Measurements from ENCODE around the gene ABTB2. TPM values are rescaled to one million over a fixed set of nuclear protein-coding genes. Genes with fewer than 3 reads are reported as not detected.
"Not testable (repeated sequence)": the region's sequence is repeated elsewhere in the genome, so short reads cannot be mapped to it uniquely, and the experiment has no call there.

Gene ABTB2
- total RNA-seq, 4 donors from 2014 or later = 5.4 to 15.6 (median 12.8) TPM

DNA sequence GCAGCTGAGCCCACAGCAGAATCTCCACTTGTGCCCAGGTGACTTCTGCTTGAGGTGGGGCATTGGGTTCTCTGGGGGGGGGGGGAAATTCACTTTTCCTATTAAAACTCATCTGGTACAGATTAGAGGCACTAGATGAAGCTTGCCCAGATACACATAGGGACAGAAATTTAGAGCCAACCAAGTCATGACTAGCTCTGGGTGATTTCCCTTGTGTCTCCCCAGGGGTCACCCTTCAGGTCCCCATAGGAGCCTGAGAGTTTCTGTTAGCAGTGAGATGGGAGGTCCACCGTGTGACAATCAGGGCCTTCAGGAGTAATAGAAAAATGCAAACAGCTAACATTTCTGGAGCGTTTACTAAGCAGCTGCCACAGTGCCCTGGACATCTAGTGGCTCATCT lies 175.4 kb downstream of the ABTB2 start:
- Histone ChIP-seq H3K4me3 (no peak overlapping the region), H3K27me3 (no peaks in the 10 kb centered on the region), H3K4me1 (peaks cover 31% of the 10 kb centered on the region), H3K9me3 (no peaks in the 10 kb centered on the region), H3K36me3 (no peaks in the 10 kb centered on the region), H3K27ac (no peak overlapping the region)
- TF ChIP-seq POLR2AphosphoS5 (IDR thresholded peaks at IDR 0.05) (no peak), POLR2A (IDR thresholded peaks at IDR 0.05) (no peak), EP300 (IDR thresholded peaks at IDR 0.05) (no peak)
- TF ChIP-seq, protein P1, sequence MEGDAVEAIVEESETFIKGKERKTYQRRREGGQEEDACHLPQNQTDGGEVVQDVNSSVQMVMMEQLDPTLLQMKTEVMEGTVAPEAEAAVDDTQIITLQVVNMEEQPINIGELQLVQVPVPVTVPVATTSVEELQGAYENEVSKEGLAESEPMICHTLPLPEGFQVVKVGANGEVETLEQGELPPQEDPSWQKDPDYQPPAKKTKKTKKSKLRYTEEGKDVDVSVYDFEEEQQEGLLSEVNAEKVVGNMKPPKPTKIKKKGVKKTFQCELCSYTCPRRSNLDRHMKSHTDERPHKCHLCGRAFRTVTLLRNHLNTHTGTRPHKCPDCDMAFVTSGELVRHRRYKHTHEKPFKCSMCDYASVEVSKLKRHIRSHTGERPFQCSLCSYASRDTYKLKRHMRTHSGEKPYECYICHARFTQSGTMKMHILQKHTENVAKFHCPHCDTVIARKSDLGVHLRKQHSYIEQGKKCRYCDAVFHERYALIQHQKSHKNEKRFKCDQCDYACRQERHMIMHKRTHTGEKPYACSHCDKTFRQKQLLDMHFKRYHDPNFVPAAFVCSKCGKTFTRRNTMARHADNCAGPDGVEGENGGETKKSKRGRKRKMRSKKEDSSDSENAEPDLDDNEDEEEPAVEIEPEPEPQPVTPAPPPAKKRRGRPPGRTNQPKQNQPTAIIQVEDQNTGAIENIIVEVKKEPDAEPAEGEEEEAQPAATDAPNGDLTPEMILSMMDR (IDR thresholded peaks at IDR 0.05) = no peak
- DNase-seq (ENCODE audit: low spot score in 2 of 2) = no peak
- WGBS = 70% methylated on average over 2 of the region's 2 CpGs

DNA sequence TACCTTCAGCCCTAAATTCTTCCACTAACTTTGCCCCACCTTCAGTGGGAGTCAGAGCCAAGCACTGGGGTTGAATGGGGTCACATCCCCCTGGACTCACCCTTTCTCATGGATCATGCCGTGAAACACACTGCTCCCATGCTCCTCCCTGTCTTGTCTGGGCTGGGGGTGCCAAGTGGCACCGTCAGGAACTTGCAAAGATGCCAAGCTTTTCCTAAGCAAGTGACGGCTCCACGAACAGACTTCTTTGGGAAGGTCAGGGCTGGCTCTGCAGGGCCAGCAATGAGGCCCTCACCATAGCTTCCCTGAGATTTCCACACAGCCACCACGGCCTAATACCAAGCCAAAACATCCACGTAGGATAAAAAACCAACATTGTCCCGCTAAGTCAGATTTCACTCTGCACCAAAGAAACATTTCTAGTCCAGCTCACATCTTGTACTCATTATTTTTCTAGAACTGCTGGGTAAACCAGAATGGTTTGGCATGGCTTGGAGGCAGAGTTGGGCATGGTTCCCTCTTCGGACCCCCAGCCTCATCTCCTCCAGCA lies 175.9 kb downstream of the ABTB2 start:
- Histone ChIP-seq H3K9me3 (no peaks in the 10 kb centered on the region), H3K36me3 (no peaks in the 10 kb centered on the region), H3K27ac (peak overlapping the region; percentile 24), H3K27me3 (no peaks in the 10 kb centered on the region), H3K4me3 (no peak overlapping the region), H3K4me1 (peaks cover 31% of the 10 kb centered on the region)
- TF ChIP-seq, protein P1 (IDR thresholded peaks at IDR 0.05) = no peak
- TF ChIP-seq POLR2A (IDR thresholded peaks at IDR 0.05) (no peak), EP300 (IDR thresholded peaks at IDR 0.05) (no peak), POLR2AphosphoS5 (IDR thresholded peaks at IDR 0.05) (no peak)
- DNase-seq (ENCODE audit: low spot score in 2 of 2) = no peak
- WGBS = 64% methylated on average over 8 of the region's 8 CpGs

DNA sequence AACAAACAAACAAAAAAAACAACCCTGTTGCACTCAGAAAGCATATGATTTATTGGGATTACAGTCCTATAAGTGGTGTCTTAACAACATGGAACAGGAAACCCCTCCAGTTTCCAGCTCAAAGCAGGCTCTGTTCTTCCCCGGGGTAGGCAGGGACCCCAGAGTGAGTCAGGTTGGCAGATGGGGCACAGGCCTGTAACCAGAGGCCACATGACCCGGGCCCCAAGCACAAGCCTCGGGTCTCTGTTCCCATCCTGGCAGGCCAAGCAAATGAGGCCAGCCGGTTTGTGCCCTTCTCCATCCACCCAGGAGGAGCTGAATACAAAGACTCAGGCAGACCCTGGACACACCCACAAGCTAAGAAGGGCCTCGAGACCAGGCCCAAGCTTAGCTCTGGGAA lies 176.6 kb downstream of the ABTB2 start:
- Histone ChIP-seq H3K27me3 (no peaks in the 10 kb centered on the region), H3K9me3 (no peaks in the 10 kb centered on the region), H3K36me3 (no peaks in the 10 kb centered on the region), H3K4me1 (peaks cover 25% of the 10 kb centered on the region), H3K27ac (peak overlapping the region; percentile 24), H3K4me3 (no peak overlapping the region)
- 84% methylated on average over 5 of the region's 5 CpGs for WGBS
- DNase-seq (ENCODE audit: low spot score in 2 of 2) = no peak
- TF ChIP-seq, protein P1 (IDR thresholded peaks at IDR 0.05) = no peak
- TF ChIP-seq POLR2AphosphoS5 (IDR thresholded peaks at IDR 0.05) = no peak
- no peak for TF ChIP-seq EP300 (IDR thresholded peaks at IDR 0.05)
- no peak for TF ChIP-seq POLR2A (IDR thresholded peaks at IDR 0.05)

DNA sequence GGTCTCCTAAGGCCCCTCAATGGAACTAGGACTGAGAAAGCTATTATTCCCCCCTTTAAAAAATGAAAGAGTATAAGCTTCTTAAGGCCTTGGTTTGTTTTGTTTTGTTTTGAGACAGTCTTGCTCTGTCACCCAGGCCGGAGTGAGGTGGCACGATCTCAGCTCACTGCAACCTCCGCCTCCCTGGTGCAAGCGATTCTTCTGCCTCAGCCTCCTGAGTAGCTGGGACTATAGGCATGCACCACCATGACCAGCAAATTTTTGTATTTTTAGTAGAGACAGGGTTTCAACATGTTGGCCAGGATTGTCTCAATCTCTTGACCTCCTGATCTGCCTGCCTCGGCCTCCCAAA lies 177.0 kb downstream of the ABTB2 start:
- DNase-seq (ENCODE audit: low spot score in 2 of 2); H3K27me3 ChIP-seq; H3K4me3 ChIP-seq; H3K36me3 ChIP-seq; H3K27ac ChIP-seq; H3K9me3 ChIP-seq: not testable (repeated sequence)
- WGBS = 75% methylated on average over 5 of the region's 5 CpGs
- peaks cover 20% of the 10 kb centered on the region for H3K4me1 ChIP-seq

DNA sequence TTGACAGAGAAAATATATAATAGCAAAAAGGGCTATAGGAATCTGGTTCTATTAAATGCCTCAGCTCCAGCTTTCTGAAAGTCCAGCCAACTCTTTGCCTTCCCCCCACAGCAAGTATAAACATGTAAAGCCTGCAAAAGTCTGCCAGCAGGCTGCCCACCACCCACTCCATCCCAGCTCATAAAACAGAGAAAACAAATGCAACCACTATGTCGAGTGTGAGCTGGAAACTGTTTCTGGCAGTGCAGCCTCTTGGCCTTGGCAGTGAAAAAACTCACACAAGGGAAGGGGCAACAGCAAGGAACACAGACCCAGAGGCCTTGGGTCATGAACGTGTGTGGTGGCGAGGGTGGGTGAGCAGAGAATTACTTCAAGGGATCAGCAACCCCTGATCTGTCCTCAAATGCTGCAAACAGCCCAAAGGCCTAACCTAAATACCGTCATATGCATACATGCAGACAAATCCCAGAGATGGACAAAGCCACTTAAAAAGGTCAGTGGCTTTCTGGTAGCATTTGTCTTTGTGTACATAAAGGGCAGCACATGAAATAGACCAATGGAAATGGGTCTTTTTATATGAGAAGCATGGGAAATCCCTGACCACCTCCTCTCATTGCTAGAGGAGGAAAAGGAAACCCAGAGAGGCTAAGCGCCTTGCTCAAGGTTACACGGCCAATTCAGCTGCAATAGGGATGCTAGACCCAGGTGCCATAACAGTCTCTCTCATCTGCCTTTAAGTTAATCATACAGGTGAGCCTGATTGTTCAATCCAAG lies 177.6 kb downstream of the ABTB2 start:
- peaks cover 15% of the 10 kb centered on the region for H3K4me1 ChIP-seq
- WGBS = 76% methylated on average over 6 of the region's 6 CpGs
- H3K36me3 ChIP-seq = no peaks in the 10 kb centered on the region
- no peak overlapping the region for H3K27ac ChIP-seq
- H3K4me3 ChIP-seq = no peak overlapping the region
- no peaks in the 10 kb centered on the region for H3K27me3 ChIP-seq
- no peaks in the 10 kb centered on the region for H3K9me3 ChIP-seq
- TF ChIP-seq, protein P1 (IDR thresholded peaks at IDR 0.05) = no peak
- no peak for TF ChIP-seq EP300 (IDR thresholded peaks at IDR 0.05)
- TF ChIP-seq POLR2AphosphoS5 (IDR thresholded peaks at IDR 0.05) = no peak
- no peak for TF ChIP-seq POLR2A (IDR thresholded peaks at IDR 0.05)
- DNase-seq (ENCODE audit: low spot score in 2 of 2) = no peak
